ENCODE measurements around the gene PROSER2. TPM values are rescaled to one million over a fixed set of nuclear protein-coding genes. Genes with fewer than 3 reads are reported as not detected.

Gene PROSER2
- polyA plus RNA-seq, 3 donors: 1.2 to 2.2 (median 2.0) TPM

- peaks cover 0 to 10% (median 0%) of the 10 kb centered on the region in 3 donors for H3K27me3 Mint-ChIP-seq (ENCODE audit: low read depth in 3 of 3)
- H3K4me3 Mint-ChIP-seq: no peak overlapping the region
- WGBS (ENCODE audit: insufficient coverage): 80% methylated on average over 1 of the region's 3 CpGs
- H3K36me3 Mint-ChIP-seq: no peaks in the 10 kb centered on the region
- Histone ChIP-seq H3K27ac (ENCODE audit: low read depth in 1 of 2, low read length in 2 of 2) (no peak overlapping the region), H3K9me3 (replicated peaks in 1 of 2; ENCODE audit: control insufficient read depth in 1 of 2, insufficient read depth in 1 of 2, low read length in 2 of 2) (peaks cover 0 to 9% of the 10 kb centered on the region in 2 donors), H3K27me3 (ENCODE audit: control insufficient read depth in 2 of 2, insufficient read depth in 2 of 2, low read length in 2 of 2) (no peaks in the 10 kb centered on the region), H3K9ac (ENCODE audit: insufficient read depth, low read length, poor library complexity, severe bottlenecking) (no peak overlapping the region), H2AFZ (ENCODE audit: insufficient read depth, low read depth, low read length, poor library complexity, severe bottlenecking) (no peak overlapping the region), H3K4me2 (replicated peaks; ENCODE audit: extremely low read depth, low read length, poor library complexity, severe bottlenecking) (no peak overlapping the region), H3K79me2 (ENCODE audit: insufficient read depth, low read length) (no peaks in the 10 kb centered on the region), H3K4me1 (ENCODE audit: control insufficient read depth in 1 of 2, insufficient read depth in 2 of 2, low read length in 2 of 2) (peaks cover 0 to 5% of the 10 kb centered on the region in 2 donors), H4K20me1 (ENCODE audit: insufficient read depth, low read length) (no peaks in the 10 kb centered on the region), H3K36me3 (replicated peaks in 1 of 2; ENCODE audit: control insufficient read depth in 1 of 2, insufficient read depth in 2 of 2, low read length in 2 of 2) (no peaks in the 10 kb centered on the region), H3K4me3 (replicated peaks in 1 of 3; ENCODE audit: low read depth in 2 of 3, low read length in 3 of 3) (no peak overlapping the region)
- DNase-seq: no peak
- H3K4me1 Mint-ChIP-seq: peaks cover 6% of the 10 kb centered on the region
- peaks cover 0 to 10% (median 3%) of the 10 kb centered on the region in 7 donors for H3K9me3 Mint-ChIP-seq
- TF ChIP-seq, protein P1, sequence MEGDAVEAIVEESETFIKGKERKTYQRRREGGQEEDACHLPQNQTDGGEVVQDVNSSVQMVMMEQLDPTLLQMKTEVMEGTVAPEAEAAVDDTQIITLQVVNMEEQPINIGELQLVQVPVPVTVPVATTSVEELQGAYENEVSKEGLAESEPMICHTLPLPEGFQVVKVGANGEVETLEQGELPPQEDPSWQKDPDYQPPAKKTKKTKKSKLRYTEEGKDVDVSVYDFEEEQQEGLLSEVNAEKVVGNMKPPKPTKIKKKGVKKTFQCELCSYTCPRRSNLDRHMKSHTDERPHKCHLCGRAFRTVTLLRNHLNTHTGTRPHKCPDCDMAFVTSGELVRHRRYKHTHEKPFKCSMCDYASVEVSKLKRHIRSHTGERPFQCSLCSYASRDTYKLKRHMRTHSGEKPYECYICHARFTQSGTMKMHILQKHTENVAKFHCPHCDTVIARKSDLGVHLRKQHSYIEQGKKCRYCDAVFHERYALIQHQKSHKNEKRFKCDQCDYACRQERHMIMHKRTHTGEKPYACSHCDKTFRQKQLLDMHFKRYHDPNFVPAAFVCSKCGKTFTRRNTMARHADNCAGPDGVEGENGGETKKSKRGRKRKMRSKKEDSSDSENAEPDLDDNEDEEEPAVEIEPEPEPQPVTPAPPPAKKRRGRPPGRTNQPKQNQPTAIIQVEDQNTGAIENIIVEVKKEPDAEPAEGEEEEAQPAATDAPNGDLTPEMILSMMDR (IDR thresholded peaks at IDR 0.05): no peak
- intact Hi-C loops (cut with micrococcal nuclease): no loop called here
- no peak overlapping the region for H3K27ac Mint-ChIP-seq
These were observed 74.8 kb downstream of the PROSER2 start for GRCh38 chr10:11898033-11898371.

GRCh38 chr10:11898372-11899066, 75.4 kb downstream of the PROSER2 start:
- intact Hi-C loops (cut with micrococcal nuclease): no loop called here
- Histone ChIP-seq H3K9me3 (replicated peaks in 1 of 2; ENCODE audit: control insufficient read depth in 1 of 2, insufficient read depth in 1 of 2, low read length in 2 of 2) (peaks cover 0 to 9% of the 10 kb centered on the region in 2 donors), H3K79me2 (ENCODE audit: insufficient read depth, low read length) (no peaks in the 10 kb centered on the region), H3K4me2 (replicated peaks; ENCODE audit: extremely low read depth, low read length, poor library complexity, severe bottlenecking) (no peak overlapping the region), H3K4me1 (ENCODE audit: control insufficient read depth in 1 of 2, insufficient read depth in 2 of 2, low read length in 2 of 2) (peaks cover 0 to 5% of the 10 kb centered on the region in 2 donors), H3K27ac (ENCODE audit: low read depth in 1 of 2, low read length in 2 of 2) (no peak overlapping the region), H3K4me3 (replicated peaks in 1 of 3; ENCODE audit: low read depth in 2 of 3, low read length in 3 of 3) (no peak overlapping the region), H3K9ac (ENCODE audit: insufficient read depth, low read length, poor library complexity, severe bottlenecking) (no peak overlapping the region), H4K20me1 (ENCODE audit: insufficient read depth, low read length) (no peaks in the 10 kb centered on the region), H2AFZ (ENCODE audit: insufficient read depth, low read depth, low read length, poor library complexity, severe bottlenecking) (no peak overlapping the region), H3K36me3 (replicated peaks in 1 of 2; ENCODE audit: control insufficient read depth in 1 of 2, insufficient read depth in 2 of 2, low read length in 2 of 2) (no peaks in the 10 kb centered on the region), H3K27me3 (ENCODE audit: control insufficient read depth in 2 of 2, insufficient read depth in 2 of 2, low read length in 2 of 2) (no peaks in the 10 kb centered on the region)
- Mint-ChIP-seq H3K27ac (no peak overlapping the region), H3K4me3 (no peak overlapping the region), H3K9me3 (peaks cover 0 to 10% (median 3%) of the 10 kb centered on the region in 7 donors), H3K36me3 (no peaks in the 10 kb centered on the region), H3K27me3 (ENCODE audit: low read depth in 3 of 3) (peaks cover 0 to 8% (median 0%) of the 10 kb centered on the region in 3 donors), H3K4me1 (peaks cover 6% of the 10 kb centered on the region)
- 98% methylated on average over 13 of the region's 20 CpGs for WGBS (ENCODE audit: insufficient coverage)
- TF ChIP-seq, protein P1 (IDR thresholded peaks at IDR 0.05): no peak
- no peak for DNase-seq

Data from CD14-positive monocyte (primary cell).